Activated T-helper 2 cell treated with anti-CD3 and anti-CD28 coated beads, Interferon-gamma antibody, Interleukin-2, Interleukin-4, amounts not matched to agents 10 μg/mL and 5 μg/mL and 100 μg/mL, durations not matched to agents 14 hours and 24 hours and 36 hours (primary cell): ENCODE data around the gene HOXD4. TPM values are rescaled to one million over a fixed set of nuclear protein-coding genes. Genes with fewer than 3 reads are reported as not detected.

ENCODE experiments used
- DNase-seq: peaks from one replicate; pipeline ENCODE4 v3.0.0; 2021; ENCODE audit warnings: low spot score
- H3K27ac Mint-ChIP-seq: one replicate; pipeline ENCODE4 v1.8.0; 2021; ENCODE audit warnings: mixed read lengths
- H3K27me3 Mint-ChIP-seq: one replicate; pipeline ENCODE4 v1.8.0; 2021; ENCODE audit warnings: low read depth, mixed read lengths
- H3K36me3 Mint-ChIP-seq: one replicate; pipeline ENCODE4 v1.8.0; 2021; ENCODE audit warnings: low read depth, mixed read lengths
- H3K4me1 Mint-ChIP-seq: one replicate; pipeline ENCODE4 v1.8.0; 2021; ENCODE audit warnings: low read depth, mixed read lengths
- H3K4me3 Mint-ChIP-seq: one replicate; pipeline ENCODE4 v1.8.0; 2021; ENCODE audit warnings: low read depth, mild to moderate bottlenecking, moderate library complexity, mixed read lengths
- H3K9me3 Mint-ChIP-seq: one replicate; pipeline ENCODE4 v1.8.0; 2021; ENCODE audit warnings: mixed read lengths
- intact Hi-C: fragments of 100-400 bp; cut with micrococcal nuclease; formaldehyde crosslinking; loops from one replicate; pipeline ENCODE4 v1.15.1; 2023
- total RNA-seq: library from RNA; stranded (reverse); gene quantifications from 2 replicates; pipeline ENCODE4 v1.2.3, GENCODE V29; 2022

Gene HOXD4
- total RNA-seq, 1 donor from 2014 or later, result not detected

DNA sequence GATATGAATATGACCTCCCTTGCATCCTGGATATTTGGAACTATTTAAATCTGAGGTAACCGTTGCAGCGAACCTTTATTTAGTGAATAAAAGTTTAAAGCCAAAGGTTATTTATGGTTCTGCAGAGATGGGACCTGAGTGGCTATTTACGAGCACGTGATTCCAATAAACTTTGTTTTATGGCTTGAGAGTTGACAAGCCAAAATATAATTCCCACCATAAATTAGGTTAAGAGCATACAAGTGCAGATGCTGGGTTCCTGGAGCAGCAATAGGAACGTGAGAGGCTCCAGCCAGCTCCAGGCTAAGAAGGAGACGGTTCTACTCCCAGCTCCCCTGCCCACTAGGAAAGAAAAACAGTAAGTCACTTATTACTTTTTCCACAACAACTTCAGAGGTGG, 5.2 kb upstream of the HOXD4 start:
- H3K4me1 Mint-ChIP-seq, result no peaks in the 10 kb centered on the region
- no peak overlapping the region for H3K27ac Mint-ChIP-seq
- H3K9me3 Mint-ChIP-seq, result no peaks in the 10 kb centered on the region
- intact Hi-C loops, result no loop called here
- peaks cover 86% of the 10 kb centered on the region for H3K27me3 Mint-ChIP-seq
- H3K4me3 Mint-ChIP-seq, result no peak overlapping the region
- peaks cover 3% of the 10 kb centered on the region for H3K36me3 Mint-ChIP-seq
- no peak for DNase-seq

GRCh38 chr2:176146645-176147044, 4.7 kb upstream of the HOXD4 start:
- intact Hi-C loops, result no loop called here
- peaks cover 86% of the 10 kb centered on the region for H3K27me3 Mint-ChIP-seq
- H3K9me3 Mint-ChIP-seq, result no peaks in the 10 kb centered on the region
- H3K36me3 Mint-ChIP-seq, result peaks cover 3% of the 10 kb centered on the region
- no peaks in the 10 kb centered on the region for H3K4me1 Mint-ChIP-seq
- no peak overlapping the region for H3K27ac Mint-ChIP-seq
- no peak for DNase-seq
- no peak overlapping the region for H3K4me3 Mint-ChIP-seq

DNA sequence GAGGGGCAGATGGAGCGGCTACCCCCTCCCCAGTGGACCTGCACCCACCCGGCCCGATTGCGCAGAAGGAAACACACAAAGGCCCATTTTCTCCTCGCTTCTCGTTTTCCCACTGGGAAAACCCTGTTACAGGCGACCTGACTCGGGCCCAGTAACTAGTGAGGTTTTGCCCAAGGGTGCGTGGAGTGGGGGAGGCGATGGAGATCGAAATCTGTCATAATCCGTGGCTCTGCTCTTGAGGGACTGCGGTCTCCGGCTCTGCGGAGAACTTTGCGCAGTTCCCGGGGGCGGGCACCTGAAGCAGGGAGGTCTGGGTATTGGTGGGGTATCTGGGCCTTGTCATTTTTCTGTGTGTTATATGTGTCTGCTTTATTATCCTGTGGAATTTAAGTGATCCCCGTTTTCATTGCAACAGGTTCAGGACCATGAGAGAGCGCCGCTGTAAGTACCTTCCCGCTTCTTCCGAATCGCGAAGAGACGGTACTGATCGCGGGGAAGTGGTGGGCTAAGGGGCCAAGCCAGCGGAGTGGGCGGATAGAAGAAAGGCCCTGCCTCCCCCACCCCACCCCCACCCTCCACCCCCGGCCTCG, 4.0 kb upstream of the HOXD4 start:
- DNase-seq, result no peak
- H3K27me3 Mint-ChIP-seq, result peaks cover 81% of the 10 kb centered on the region
- H3K27ac Mint-ChIP-seq, result no peak overlapping the region
- H3K4me1 Mint-ChIP-seq, result no peaks in the 10 kb centered on the region
- intact Hi-C loops, result no loop called here
- H3K36me3 Mint-ChIP-seq, result peaks cover 3% of the 10 kb centered on the region
- no peak overlapping the region for H3K4me3 Mint-ChIP-seq
- H3K9me3 Mint-ChIP-seq, result no peaks in the 10 kb centered on the region

DNA sequence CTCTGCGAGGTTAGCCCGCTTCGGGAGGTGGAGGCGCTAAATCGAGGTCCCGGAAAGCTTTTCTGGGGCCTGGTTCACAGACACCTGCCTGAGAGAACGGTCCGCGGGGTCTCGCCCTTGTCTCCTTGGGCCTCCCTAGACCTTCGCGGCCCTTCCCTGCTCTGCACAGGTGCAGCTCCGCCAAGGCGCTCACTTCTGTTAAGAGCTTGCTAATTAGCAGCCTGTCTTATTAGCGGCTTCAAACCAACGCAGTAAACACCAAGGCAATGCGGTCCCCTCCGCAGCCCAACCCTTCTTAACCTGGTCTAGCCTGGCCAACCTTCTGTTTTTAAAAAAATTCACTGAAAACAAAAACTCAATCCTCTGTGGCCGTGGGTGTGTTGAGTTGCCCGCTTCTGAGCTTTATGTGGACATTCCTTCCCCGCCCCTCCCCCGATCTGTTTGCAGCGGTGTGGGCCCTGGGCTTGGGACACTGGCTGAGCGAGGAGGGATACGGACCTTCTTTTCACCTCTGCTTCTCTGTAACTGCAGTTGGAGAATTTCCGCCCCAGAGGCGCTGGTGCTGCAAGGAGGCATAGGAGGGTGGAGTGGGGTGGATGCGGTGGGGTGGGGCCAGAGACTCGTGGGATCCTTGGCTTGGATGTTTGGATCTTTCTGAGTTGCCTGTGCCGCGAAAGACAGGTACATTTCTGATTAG, 3.4 kb upstream of the HOXD4 start:
- peaks cover 85% of the 10 kb centered on the region for H3K27me3 Mint-ChIP-seq
- DNase-seq, result no peak
- intact Hi-C loops, result no loop called here
- H3K36me3 Mint-ChIP-seq, result peaks cover 3% of the 10 kb centered on the region
- H3K9me3 Mint-ChIP-seq, result no peaks in the 10 kb centered on the region
- no peak overlapping the region for H3K4me3 Mint-ChIP-seq
- no peaks in the 10 kb centered on the region for H3K4me1 Mint-ChIP-seq
- no peak overlapping the region for H3K27ac Mint-ChIP-seq

DNA sequence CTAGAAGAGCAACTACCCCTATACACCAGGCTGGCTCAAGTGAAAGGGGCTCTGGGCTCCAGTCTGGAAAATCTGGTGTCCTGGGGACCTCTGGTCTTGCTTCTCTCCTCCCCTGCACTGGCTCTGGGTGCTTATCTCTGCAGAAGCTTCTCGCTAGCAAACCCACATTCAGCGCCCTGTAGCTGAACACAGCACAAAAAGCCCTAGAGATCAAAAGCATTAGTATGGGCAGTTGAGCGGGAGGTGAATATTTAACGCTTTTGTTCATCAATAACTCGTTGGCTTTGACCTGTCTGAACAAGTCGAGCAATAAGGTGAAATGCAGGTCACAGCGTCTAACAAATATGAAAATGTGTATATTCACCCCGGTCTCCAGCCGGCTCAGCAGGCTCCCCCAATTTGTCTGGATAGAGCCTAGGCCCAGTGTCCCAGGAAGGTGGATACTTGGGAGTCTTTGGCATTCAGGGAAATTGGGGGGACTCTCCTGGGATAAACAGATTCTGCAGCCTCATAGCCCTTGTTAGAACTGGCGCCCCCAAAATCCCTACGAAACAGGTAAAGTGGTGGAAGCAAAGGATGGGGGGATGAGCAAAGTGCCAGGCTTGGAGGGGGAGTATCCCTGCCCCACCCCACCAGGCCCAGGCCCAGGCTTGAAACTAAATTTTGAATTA, 2.5 kb upstream of the HOXD4 start:
- H3K27me3 Mint-ChIP-seq, result peaks cover 83% of the 10 kb centered on the region
- H3K4me3 Mint-ChIP-seq, result no peak overlapping the region
- intact Hi-C loops, result no loop called here
- H3K4me1 Mint-ChIP-seq, result no peaks in the 10 kb centered on the region
- H3K36me3 Mint-ChIP-seq, result peaks cover 3% of the 10 kb centered on the region
- H3K9me3 Mint-ChIP-seq, result no peaks in the 10 kb centered on the region
- no peak overlapping the region for H3K27ac Mint-ChIP-seq
- no peak for DNase-seq

DNA sequence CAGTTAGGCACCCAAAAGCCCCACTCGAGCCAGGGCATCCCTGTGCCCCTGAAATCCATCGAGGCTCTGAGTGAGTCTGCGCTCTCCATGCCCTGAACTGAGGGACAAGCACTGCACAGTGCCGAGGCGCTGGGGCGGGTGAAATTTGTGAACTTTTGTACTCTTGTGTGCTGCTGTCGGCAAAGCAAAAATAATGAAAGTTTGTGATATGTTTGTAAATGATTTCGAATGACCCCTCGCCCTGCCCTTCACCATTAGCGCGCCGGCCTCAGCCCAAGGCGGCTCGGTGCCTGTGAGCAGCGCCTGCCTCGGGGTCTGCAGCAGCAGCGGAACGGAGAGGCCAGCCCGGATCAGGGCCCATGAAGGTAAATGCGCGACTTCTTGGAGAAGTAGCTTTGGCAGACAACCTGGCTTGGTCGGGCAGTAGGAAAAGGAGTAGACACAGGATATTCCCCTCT, 1.8 kb upstream of the HOXD4 start:
- H3K27ac Mint-ChIP-seq, result no peak overlapping the region
- intact Hi-C loops, result no loop called here
- peaks cover 3% of the 10 kb centered on the region for H3K36me3 Mint-ChIP-seq
- no peaks in the 10 kb centered on the region for H3K4me1 Mint-ChIP-seq
- DNase-seq, result no peak
- no peaks in the 10 kb centered on the region for H3K9me3 Mint-ChIP-seq
- H3K4me3 Mint-ChIP-seq, result no peak overlapping the region
- H3K27me3 Mint-ChIP-seq, result peaks cover 86% of the 10 kb centered on the region

- H3K27me3 Mint-ChIP-seq, result peaks cover 87% of the 10 kb centered on the region
- no peaks in the 10 kb centered on the region for H3K9me3 Mint-ChIP-seq
- peaks cover 3% of the 10 kb centered on the region for H3K36me3 Mint-ChIP-seq
- H3K4me3 Mint-ChIP-seq, result no peak overlapping the region
- DNase-seq, result no peak
- H3K4me1 Mint-ChIP-seq, result no peaks in the 10 kb centered on the region
- H3K27ac Mint-ChIP-seq, result no peak overlapping the region
- intact Hi-C loops, result loop anchor here (2.0 kb wide), 1 partner anchor 13 kb away; no protein-coding TSS in a partner anchor
Observed at GRCh38 chr2:176149939-176150583, 1.3 kb upstream of the HOXD4 start.

GRCh38 chr2:176150584-176151441, 537 bp upstream of the HOXD4 start:
- Mint-ChIP-seq H3K36me3 (peaks cover 3% of the 10 kb centered on the region), H3K4me1 (no peaks in the 10 kb centered on the region), H3K27ac (no peak overlapping the region), H3K9me3 (no peaks in the 10 kb centered on the region), H3K4me3 (no peak overlapping the region), H3K27me3 (peaks cover 88% of the 10 kb centered on the region)
- DNase-seq, result no peak
- intact Hi-C loops, result loop anchor here (2.0 kb wide), 1 partner anchor 14 kb away; no protein-coding TSS in a partner anchor

DNA sequence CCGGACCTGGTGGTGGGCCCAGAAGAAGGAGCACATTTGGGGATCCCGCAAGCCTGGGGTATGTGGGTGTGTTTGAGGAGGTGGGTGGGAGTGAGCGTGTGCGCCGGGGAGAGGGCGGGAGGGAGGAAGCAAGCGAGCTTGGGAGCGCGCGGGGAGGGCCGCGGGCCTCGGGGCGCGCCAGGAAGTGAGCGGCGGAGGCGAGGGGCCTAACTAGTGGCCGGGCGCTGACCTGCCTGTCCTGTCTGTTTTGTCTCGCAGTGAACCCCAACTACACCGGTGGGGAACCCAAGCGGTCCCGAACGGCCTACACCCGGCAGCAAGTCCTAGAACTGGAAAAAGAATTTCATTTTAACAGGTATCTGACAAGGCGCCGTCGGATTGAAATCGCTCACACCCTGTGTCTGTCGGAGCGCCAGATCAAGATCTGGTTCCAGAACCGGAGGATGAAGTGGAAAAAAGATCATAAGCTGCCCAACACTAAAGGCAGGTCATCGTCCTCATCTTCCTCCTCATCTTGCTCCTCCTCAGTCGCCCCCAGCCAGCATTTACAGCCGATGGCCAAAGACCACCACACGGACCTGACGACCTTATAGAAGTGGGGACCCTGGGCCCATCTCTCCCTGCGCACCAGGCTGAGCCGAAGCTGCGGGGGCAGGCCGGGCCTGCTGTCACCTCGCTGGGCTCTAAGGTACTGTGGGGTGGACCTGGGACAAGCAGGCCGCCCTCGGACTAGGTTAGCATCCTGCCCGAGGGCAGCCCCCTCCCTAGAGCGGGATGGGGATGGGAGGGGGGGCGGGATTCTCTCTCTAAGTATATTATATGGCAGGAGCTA, 1.2 kb downstream of the HOXD4 start:
- Mint-ChIP-seq H3K4me1 (no peaks in the 10 kb centered on the region), H3K36me3 (peaks cover 3% of the 10 kb centered on the region), H3K9me3 (no peaks in the 10 kb centered on the region), H3K27me3 (peaks cover 84% of the 10 kb centered on the region), H3K27ac (no peak overlapping the region), H3K4me3 (no peak overlapping the region)
- intact Hi-C loops, result no loop called here
- no peak for DNase-seq

DNA sequence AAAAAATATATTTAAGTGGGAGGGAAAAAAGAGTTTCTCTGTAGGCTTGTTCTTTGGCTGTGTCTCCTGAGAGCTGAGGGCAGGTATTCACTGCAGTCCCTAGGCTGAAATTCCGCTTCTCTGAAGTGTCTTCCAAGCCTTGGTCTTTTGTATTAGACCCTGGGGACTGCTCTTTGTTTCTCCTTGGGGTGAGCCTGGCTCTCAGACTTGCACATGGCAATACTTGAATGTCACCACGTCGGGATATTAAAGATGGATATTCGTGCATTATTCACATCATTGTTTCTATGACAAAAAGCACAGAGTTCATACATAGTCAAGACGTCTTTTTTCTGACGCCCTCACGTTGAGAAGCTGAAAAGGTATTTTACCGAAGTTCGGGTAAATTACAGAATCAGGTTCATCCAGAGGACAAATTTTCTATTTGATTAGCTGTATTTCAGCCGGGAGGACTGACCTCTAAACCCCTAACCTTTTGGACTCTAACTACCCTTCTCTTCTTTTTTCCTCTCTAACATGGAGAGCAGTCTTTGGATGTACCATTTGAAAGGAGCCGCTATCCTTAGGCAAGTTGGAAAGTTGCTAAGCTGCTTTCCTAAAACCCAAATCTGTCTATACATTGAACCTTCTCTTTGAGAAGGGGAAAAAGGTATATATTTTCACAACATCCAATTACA, 3.4 kb downstream of the HOXD4 start:
- H3K4me3 Mint-ChIP-seq, result no peak overlapping the region
- peaks cover 3% of the 10 kb centered on the region for H3K36me3 Mint-ChIP-seq
- H3K27ac Mint-ChIP-seq, result no peak overlapping the region
- no peaks in the 10 kb centered on the region for H3K4me1 Mint-ChIP-seq
- DNase-seq, result no peak
- peaks cover 84% of the 10 kb centered on the region for H3K27me3 Mint-ChIP-seq
- no peaks in the 10 kb centered on the region for H3K9me3 Mint-ChIP-seq
- intact Hi-C loops, result no loop called here

DNA sequence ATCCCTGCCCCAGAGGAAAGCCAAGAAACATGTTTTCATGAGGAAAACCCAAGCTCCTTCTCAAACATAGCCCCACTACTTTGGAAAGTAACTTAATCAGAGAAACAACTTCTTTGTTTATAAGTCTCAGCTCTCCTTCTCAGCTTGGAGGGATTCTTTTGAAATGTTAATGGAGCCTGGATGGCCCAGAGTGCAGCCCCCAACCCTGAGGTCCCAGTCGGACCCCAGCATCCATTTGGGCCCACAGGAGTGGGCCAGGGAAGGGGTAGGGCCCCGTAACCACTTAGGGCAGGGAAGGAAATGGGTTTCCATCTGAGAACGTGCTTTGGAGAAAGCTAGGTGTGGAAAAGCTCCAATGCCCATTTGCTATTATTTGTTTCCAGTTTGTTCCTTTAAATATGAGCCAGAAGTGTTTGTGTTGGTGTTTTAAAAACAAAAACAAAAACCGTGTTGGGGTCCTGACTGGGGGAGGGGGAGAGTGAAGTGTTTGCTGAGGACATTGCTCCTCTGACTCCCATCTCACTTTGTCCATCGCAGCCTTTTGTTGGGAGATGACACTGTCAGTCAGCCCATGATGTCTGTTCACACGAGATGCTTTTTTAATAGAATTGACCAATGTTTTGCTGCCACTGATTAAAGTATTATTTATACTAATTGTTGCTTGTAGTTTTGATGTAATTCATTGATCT, 4.2 kb downstream of the HOXD4 start:
- no peak for DNase-seq
- Mint-ChIP-seq H3K4me1 (no peaks in the 10 kb centered on the region), H3K9me3 (no peaks in the 10 kb centered on the region), H3K27ac (no peak overlapping the region), H3K27me3 (peaks cover 83% of the 10 kb centered on the region), H3K36me3 (peaks cover under 1% of the 10 kb centered on the region), H3K4me3 (no peak overlapping the region)
- intact Hi-C loops, result no loop called here
